WTC11 (cell line): ENCODE data around the gene LMTK2. TPM values are rescaled to one million over a fixed set of nuclear protein-coding genes. Genes with fewer than 3 reads are reported as not detected.

Source experiments
- ATAC-seq: fragments of 200-7000 bp; cut with Tn5 transposase; 2 replicates; pipeline ENCODE4 v1.10.0; 2021; ENCODE audit warnings: mild to moderate bottlenecking, moderate library complexity
- CTCF ChIA-PET: fragments of 300-600 bp; sonication (Branson Sonifier 250); formaldehyde crosslinking; loops from one replicate; lab custom pipeline; 2021; ENCODE audit warnings: antibody characterized with exemption; lab: Charles Lee
- POLR2A ChIA-PET: fragments of 350-600 bp; sonication (Branson Sonifier 250); formaldehyde crosslinking; loops from one replicate; lab custom pipeline; 2021; ENCODE audit warnings: antibody characterized with exemption; lab: Charles Lee
- DNase-seq: peaks from one replicate; pipeline ENCODE4 v3.0.0; 2021; ENCODE audit warnings: low spot score
- H3K27ac Mint-ChIP-seq: 2 replicates; pipeline ENCODE4 v1.8.0; 2021; ENCODE audit warnings: mixed read lengths
- H3K27me3 Mint-ChIP-seq: 2 replicates; pipeline ENCODE4 v1.8.0; 2021; ENCODE audit warnings: low read depth, mild to moderate bottlenecking, moderate library complexity, mixed read lengths
- H3K36me3 Mint-ChIP-seq: 2 replicates; pipeline ENCODE4 v1.8.0; 2021; ENCODE audit warnings: mixed read lengths
- H3K4me1 Mint-ChIP-seq: 2 replicates; pipeline ENCODE4 v1.8.0; 2022; ENCODE audit warnings: mixed read lengths
- H3K4me3 Mint-ChIP-seq: 2 replicates; pipeline ENCODE4 v1.8.0; 2021; ENCODE audit warnings: mild to moderate bottlenecking, moderate library complexity, mixed read lengths
- H3K9me3 Mint-ChIP-seq: 2 replicates; pipeline ENCODE4 v1.8.0; 2021; ENCODE audit warnings: mixed read lengths
- AFF4 ChIP-seq: sonication (generic); formaldehyde crosslinking; IDR thresholded peaks from 2 replicates; pipeline ENCODE4 v1.8.1; 2023; ENCODE audit warnings: mild to moderate bottlenecking, missing genetic modification reagents, borderline replicate concordance
- ATF2 ChIP-seq: sonication (generic); formaldehyde crosslinking; IDR thresholded peaks from 2 replicates; pipeline ENCODE4 v1.8.1; 2022; ENCODE audit warnings: low read depth, missing genetic modification reagents, borderline replicate concordance
- ATF3 ChIP-seq: sonication (generic); formaldehyde crosslinking; conservative IDR thresholded peaks from 2 replicates; pipeline ENCODE4 v1.8.1; 2022; ENCODE audit warnings: mild to moderate bottlenecking, missing genetic modification reagents
- GRHL2 ChIP-seq: fragments of 250-450 bp; sonication (Bioruptor Pico); IDR thresholded peaks from 2 replicates; pipeline ENCODE4 v1.8.0; 2022; ENCODE audit warnings: mild to moderate bottlenecking, moderate library complexity; ENCODE audit not compliant: insufficient replicate concordance, severe bottlenecking
- JUN ChIP-seq: sonication (generic); formaldehyde crosslinking; IDR thresholded peaks from 2 replicates; pipeline ENCODE4 v1.8.0; 2023; ENCODE audit warnings: mild to moderate bottlenecking, missing genetic modification reagents
- KAT7 ChIP-seq: sonication (generic); formaldehyde crosslinking; IDR thresholded peaks from 2 replicates; pipeline ENCODE4 v1.8.1; 2023; ENCODE audit warnings: missing genetic modification reagents, mild to moderate bottlenecking, borderline replicate concordance
- MYBL2 ChIP-seq: sonication (generic); formaldehyde crosslinking; IDR thresholded peaks from 2 replicates; pipeline ENCODE4 v1.8.1; 2023; ENCODE audit warnings: mild to moderate bottlenecking, moderate library complexity, missing genetic modification reagents
- NFE2L1 ChIP-seq: sonication (generic); formaldehyde crosslinking; IDR thresholded peaks from 2 replicates; pipeline ENCODE4 v1.8.1; 2023; ENCODE audit warnings: missing genetic modification reagents
- NR1H2 ChIP-seq: sonication (generic); formaldehyde crosslinking; IDR thresholded peaks from 2 replicates; pipeline ENCODE4 v1.9.0; 2021; ENCODE audit warnings: mild to moderate bottlenecking, moderate library complexity, missing genetic modification reagents
- NR2C2 ChIP-seq: sonication (generic); formaldehyde crosslinking; IDR thresholded peaks from 2 replicates; pipeline ENCODE4 v1.8.0; 2022; ENCODE audit warnings: mild to moderate bottlenecking, missing genetic modification reagents
- PRRX2 ChIP-seq: fragments of 250-450 bp; sonication (Bioruptor Pico); IDR thresholded peaks from 2 replicates; pipeline ENCODE4 v1.8.0; 2021; ENCODE audit warnings: mild to moderate bottlenecking
- SMAD3 ChIP-seq: sonication (generic); formaldehyde crosslinking; IDR thresholded peaks from 2 replicates; pipeline ENCODE4 v1.8.0; 2022; ENCODE audit warnings: missing genetic modification reagents, mild to moderate bottlenecking, borderline replicate concordance
- SOX15 ChIP-seq: fragments of 250-450 bp; sonication (Bioruptor Pico); IDR thresholded peaks from 2 replicates; pipeline ENCODE4 v1.9.0; 2021; ENCODE audit warnings: mild to moderate bottlenecking
- SP1 ChIP-seq: sonication (generic); formaldehyde crosslinking; conservative IDR thresholded peaks from 2 replicates; pipeline ENCODE4 v1.8.1; 2022; ENCODE audit warnings: missing genetic modification reagents
- TCF7 ChIP-seq: sonication (generic); formaldehyde crosslinking; IDR thresholded peaks from 2 replicates; pipeline ENCODE4 v1.8.0; 2022; ENCODE audit warnings: mild to moderate bottlenecking, low read depth, missing genetic modification reagents, moderate library complexity
- ZBTB21 ChIP-seq: sonication (generic); formaldehyde crosslinking; IDR thresholded peaks from 2 replicates; pipeline ENCODE4 v1.8.1; 2023; ENCODE audit warnings: mild to moderate bottlenecking, missing genetic modification reagents, borderline replicate concordance
- ZNF281 ChIP-seq: sonication (generic); formaldehyde crosslinking; IDR thresholded peaks from 2 replicates; pipeline ENCODE4 v1.8.0; 2023; ENCODE audit warnings: mild to moderate bottlenecking, missing genetic modification reagents
- ZNF317 ChIP-seq: sonication (generic); formaldehyde crosslinking; IDR thresholded peaks from 2 replicates; pipeline ENCODE4 v1.8.1; 2023; ENCODE audit warnings: low read depth, mild to moderate bottlenecking, moderate library complexity, missing genetic modification reagents, borderline replicate concordance
- ZNF396 ChIP-seq: fragments of 250-450 bp; sonication (Bioruptor Pico); IDR thresholded peaks from 2 replicates; pipeline ENCODE4 v1.8.0; 2021; ENCODE audit warnings: mild to moderate bottlenecking, moderate library complexity, borderline replicate concordance
- total RNA-seq: library from RNA; stranded (reverse); gene quantifications from 3 replicates; pipeline ENCODE4 v1.2.3, GENCODE V29; 2021
- TF ChIP-seq, protein P1 (sequence below): sonication (generic); formaldehyde crosslinking; IDR thresholded peaks from 2 replicates; pipeline ENCODE4 v1.8.1; 2022; ENCODE audit warnings: missing genetic modification reagents, borderline replicate concordance
- TF ChIP-seq, protein P2 (sequence below): sonication (generic); formaldehyde crosslinking; IDR thresholded peaks from 2 replicates; pipeline ENCODE4 v1.8.1; 2023; ENCODE audit warnings: mild to moderate bottlenecking, moderate library complexity, missing genetic modification reagents

Gene LMTK2
- total RNA-seq, 1 experiment from 2014 or later: 24.3 TPM

DNA sequence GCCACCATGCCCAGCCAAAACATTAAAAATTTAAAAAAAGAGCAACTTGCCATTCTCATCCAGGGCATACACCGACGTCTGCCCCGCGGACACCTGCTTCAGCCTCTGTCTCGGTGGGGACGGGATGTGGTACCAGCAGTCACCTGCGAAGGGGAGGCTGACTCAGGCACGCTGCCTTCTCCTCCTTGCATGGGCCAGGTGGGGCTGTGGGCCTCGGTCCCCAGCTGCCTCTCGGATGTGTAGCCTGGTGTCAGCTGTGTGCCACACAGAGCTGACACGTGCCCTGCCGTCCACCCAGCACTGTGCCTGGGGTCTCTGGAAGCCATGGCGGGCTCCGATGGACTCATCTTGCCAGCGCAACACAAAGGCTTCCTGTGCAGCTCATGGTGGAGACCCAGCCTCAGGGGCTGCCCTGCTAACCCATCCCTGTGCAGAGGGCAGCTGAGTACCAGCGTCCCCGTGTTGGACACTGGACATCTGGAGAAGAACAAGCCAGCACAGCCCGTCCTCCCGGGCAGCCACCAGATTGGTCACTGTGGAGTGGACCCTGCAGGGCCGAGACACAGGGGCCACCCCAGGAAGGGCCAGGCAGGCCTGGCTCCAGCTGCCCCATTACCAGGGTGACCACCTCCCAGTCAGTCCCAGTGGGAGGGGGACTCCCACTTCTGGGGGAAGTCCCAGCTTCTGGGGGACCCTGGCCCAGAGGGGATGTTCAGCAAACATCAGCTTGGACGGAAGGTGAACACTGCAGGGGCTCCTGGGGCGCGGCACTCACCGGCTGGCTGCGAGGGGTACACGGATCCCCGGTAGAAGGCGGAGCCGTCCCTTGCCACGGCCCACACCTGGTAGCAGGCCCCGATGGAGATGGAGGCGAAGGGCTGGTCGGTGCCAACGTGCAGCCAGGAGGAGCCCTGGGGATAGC lies 115.2 kb downstream of the LMTK2 start:
- no peaks in the 10 kb centered on the region for H3K9me3 Mint-ChIP-seq
- no peaks in the 10 kb centered on the region for H3K27me3 Mint-ChIP-seq
- no peaks in the 10 kb centered on the region for H3K36me3 Mint-ChIP-seq
- ChIA-PET POLR2A (no interaction called here), CTCF (interaction anchor here (0.7 kb wide), 1 partner anchor 66 kb away, joined by 4 read pairs; no protein-coding TSS in a partner anchor)
- TF ChIP-seq KAT7 (CRISPR knock-in tag) (no peak), TCF7 (no peak), SOX15 (CRISPR knock-in tag) (no peak), ZNF396 (CRISPR knock-in tag) (no peak), NFE2L1 (CRISPR knock-in tag) (no peak), NR2C2 (CRISPR knock-in tag) (no peak)
- no peak overlapping the region for H3K27ac Mint-ChIP-seq
- no peak for ATAC-seq
- H3K4me1 Mint-ChIP-seq: peaks cover 5% of the 10 kb centered on the region
- DNase-seq: no peak
- H3K4me3 Mint-ChIP-seq: no peak overlapping the region

- TF ChIP-seq TCF7: no peak
- TF ChIP-seq ATF2 (CRISPR knock-in tag): no peak
- no peak for TF ChIP-seq ZBTB21 (CRISPR knock-in tag)
- no peak for TF ChIP-seq ZNF281 (CRISPR knock-in tag)
- TF ChIP-seq, protein P1, sequence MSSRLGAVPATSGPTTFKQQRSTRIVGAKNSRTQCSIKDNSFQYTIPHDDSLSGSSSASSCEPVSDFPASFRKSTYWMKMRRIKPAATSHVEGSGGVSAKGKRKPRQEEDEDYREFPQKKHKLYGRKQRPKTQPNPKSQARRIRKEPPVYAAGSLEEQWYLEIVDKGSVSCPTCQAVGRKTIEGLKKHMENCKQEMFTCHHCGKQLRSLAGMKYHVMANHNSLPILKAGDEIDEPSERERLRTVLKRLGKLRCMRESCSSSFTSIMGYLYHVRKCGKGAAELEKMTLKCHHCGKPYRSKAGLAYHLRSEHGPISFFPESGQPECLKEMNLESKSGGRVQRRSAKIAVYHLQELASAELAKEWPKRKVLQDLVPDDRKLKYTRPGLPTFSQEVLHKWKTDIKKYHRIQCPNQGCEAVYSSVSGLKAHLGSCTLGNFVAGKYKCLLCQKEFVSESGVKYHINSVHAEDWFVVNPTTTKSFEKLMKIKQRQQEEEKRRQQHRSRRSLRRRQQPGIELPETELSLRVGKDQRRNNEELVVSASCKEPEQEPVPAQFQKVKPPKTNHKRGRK (CRISPR knock-in tag): no peak
- no peak for TF ChIP-seq ATF3 (CRISPR knock-in tag)
- TF ChIP-seq SP1 (CRISPR knock-in tag): no peak
- no peak for TF ChIP-seq PRRX2 (CRISPR knock-in tag)
- TF ChIP-seq, protein P2, sequence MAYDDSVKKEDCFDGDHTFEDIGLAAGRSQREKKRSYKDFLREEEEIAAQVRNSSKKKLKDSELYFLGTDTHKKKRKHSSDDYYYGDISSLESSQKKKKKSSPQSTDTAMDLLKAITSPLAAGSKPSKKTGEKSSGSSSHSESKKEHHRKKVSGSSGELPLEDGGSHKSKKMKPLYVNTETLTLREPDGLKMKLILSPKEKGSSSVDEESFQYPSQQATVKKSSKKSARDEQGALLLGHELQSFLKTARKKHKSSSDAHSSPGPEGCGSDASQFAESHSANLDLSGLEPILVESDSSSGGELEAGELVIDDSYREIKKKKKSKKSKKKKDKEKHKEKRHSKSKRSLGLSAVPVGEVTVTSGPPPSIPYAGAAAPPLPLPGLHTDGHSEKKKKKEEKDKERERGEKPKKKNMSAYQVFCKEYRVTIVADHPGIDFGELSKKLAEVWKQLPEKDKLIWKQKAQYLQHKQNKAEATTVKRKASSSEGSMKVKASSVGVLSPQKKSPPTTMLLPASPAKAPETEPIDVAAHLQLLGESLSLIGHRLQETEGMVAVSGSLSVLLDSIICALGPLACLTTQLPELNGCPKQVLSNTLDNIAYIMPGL (CRISPR knock-in tag): no peak
- no peak for TF ChIP-seq ZNF317 (CRISPR knock-in tag)
- TF ChIP-seq KAT7 (CRISPR knock-in tag): no peak
- TF ChIP-seq MYBL2 (CRISPR knock-in tag): no peak
- no peak for TF ChIP-seq AFF4 (CRISPR knock-in tag)
- no peak for TF ChIP-seq JUN
- TF ChIP-seq GRHL2 (CRISPR knock-in tag): no peak
- TF ChIP-seq NR1H2 (CRISPR knock-in tag): no peak
- no peak for TF ChIP-seq SMAD3 (CRISPR knock-in tag)
- DNase-seq (no peak), ATAC-seq (no peak)
- no peaks in the 10 kb centered on the region for H3K36me3 Mint-ChIP-seq
- ChIA-PET POLR2A (no interaction called here), CTCF (no interaction called here)
- H3K9me3 Mint-ChIP-seq: no peaks in the 10 kb centered on the region
- no peaks in the 10 kb centered on the region for H3K27me3 Mint-ChIP-seq
- no peak overlapping the region for H3K4me3 Mint-ChIP-seq
- H3K4me1 Mint-ChIP-seq: peaks cover 5% of the 10 kb centered on the region
- H3K27ac Mint-ChIP-seq: no peak overlapping the region
Observed at GRCh38 chr7:98222533-98223195, 116.0 kb downstream of the LMTK2 start.
